Measurements from ENCODE around the gene RFC4.
A peak's percentile ranks its signal among the peaks of the same experiment; 100 is the strongest.

The RFC4 gene

GRCh38 chr3:186785495-186786018 is 20.7 kb downstream of the RFC4 start:
- DNase-seq = no peak

GRCh38 chr3:186784820-186785494 is 21.3 kb downstream of the RFC4 start:
- no peak for DNase-seq

- DNase-seq = peak; percentile 94
Observed at GRCh38 chr3:186783731-186784515, 22.4 kb downstream of the RFC4 start.

- peak; percentile 98 for DNase-seq
Observed at GRCh38 chr3:186783058-186783730, 23.1 kb downstream of the RFC4 start, which contains the start of gene EIF4A2. EIF4A2 (plus strand) TSS chr3:186783577; CDS start chr3:186783611, 34 bp downstream.

- DNase-seq = no peak
Observed at GRCh38 chr3:186782542-186783057, 23.7 kb downstream of the RFC4 start.

GRCh38 chr3:186779204-186779603 is 27.1 kb downstream of the RFC4 start:
- DNase-seq = no peak

GRCh38 chr3:186775999-186776398 is 30.3 kb downstream of the RFC4 start:
- no peak for DNase-seq

- DNase-seq = peak; percentile 80
Observed at GRCh38 chr3:186772701-186773417, 33.4 kb downstream of the RFC4 start.

- no peak for DNase-seq
Observed at GRCh38 chr3:186772281-186772694, 34.0 kb downstream of the RFC4 start.

GRCh38 chr3:186760897-186761447 is 45.3 kb downstream of the RFC4 start:
- no peak for DNase-seq

GRCh38 chr3:186760141-186760833 is 46.0 kb downstream of the RFC4 start:
- no peak for DNase-seq

GRCh38 chr3:186759231-186759930 is 46.9 kb downstream of the RFC4 start:
- no peak for DNase-seq

GRCh38 chr3:186757686-186758220 is 48.5 kb downstream of the RFC4 start:
- DNase-seq = no peak

GRCh38 chr3:186757214-186757613 is 49.1 kb downstream of the RFC4 start:
- no peak for DNase-seq

GRCh38 chr3:186754871-186755270 is 51.4 kb downstream of the RFC4 start:
- DNase-seq = no peak

GRCh38 chr3:186754006-186754405 is 52.3 kb downstream of the RFC4 start:
- no peak for DNase-seq

GRCh38 chr3:186751480-186751879 is 54.8 kb downstream of the RFC4 start:
- DNase-seq = no peak

- no peak for DNase-seq
Observed at GRCh38 chr3:186750316-186750715, 56.0 kb downstream of the RFC4 start.

- peak; percentile 20 for DNase-seq
Observed at GRCh38 chr3:186746008-186746407, 60.3 kb downstream of the RFC4 start.

GRCh38 chr3:186743666-186744065 is 62.6 kb downstream of the RFC4 start:
- no peak for DNase-seq
